HUDEP-2 (cell line): Measurements from ENCODE around the gene ZNF264.
A peak's percentile ranks its signal among the peaks of the same experiment; 100 is the strongest.
"Not testable (repeated sequence)": the region's sequence is repeated elsewhere in the genome, so short reads cannot be mapped to it uniquely, and the experiment has no call there.

Source experiments
- DNase-seq, 76 experiments: peaks; one replicate each; lab custom pipeline; 2025; ENCODE audit not compliant: unreplicated experiment in 76 of 76; lab: John Stamatoyannopoulos, UW

Gene ZNF264

DNA sequence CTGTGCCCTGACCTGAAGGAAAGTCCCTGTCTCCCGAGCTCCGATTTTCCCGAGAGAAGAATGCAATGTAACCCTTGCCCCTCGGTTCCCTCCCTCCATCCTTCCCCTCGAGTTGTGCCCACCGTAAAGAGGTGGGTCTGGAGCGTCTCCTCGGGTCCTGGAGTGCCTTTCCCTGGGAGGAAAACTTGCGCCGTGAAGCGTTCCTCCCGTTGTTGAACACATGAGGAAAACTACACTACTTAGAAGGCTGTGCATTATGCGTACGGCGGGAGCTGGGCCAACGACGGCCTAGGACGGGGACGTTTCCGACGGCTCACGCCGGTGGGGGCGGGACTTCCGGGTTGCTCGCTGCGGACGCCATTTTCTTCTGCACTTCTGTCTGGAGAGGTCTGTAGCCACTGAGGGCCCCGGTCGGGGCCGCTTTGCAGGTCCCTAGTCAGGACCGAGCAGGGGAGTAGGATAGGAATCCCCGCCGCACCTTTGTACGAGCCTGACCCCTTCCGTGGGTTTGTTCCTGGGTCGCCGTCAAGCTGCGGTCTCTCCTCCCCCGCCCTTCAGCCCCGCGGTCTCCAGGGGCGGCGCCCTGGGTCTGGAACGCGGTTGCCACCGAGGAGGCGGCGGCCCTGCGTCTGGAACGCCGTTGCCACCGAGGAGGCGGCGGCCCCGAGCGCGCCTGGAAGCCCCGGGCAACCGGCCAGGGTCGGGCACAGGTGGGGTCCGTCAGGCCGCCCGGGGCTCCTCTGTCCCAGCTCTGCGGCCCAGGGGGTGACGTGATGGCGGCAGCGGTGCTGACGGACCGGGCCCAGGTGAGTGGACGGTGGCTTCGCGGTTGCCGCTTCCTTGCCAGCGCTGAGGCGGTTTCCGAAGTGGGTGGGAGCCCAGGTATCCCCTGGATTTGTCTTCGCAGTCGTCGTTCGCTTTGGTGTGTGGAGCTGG is at the start of gene ZNF264:
Gene ZNF264 (plus strand): TSS at position 360 of the 936 bp plus-strand sequence. CDS start 414 bp downstream, at position 774.
- DNase-seq: peak in 75 of 76 experiments; percentile 14 to 95 (median 83)

DNA sequence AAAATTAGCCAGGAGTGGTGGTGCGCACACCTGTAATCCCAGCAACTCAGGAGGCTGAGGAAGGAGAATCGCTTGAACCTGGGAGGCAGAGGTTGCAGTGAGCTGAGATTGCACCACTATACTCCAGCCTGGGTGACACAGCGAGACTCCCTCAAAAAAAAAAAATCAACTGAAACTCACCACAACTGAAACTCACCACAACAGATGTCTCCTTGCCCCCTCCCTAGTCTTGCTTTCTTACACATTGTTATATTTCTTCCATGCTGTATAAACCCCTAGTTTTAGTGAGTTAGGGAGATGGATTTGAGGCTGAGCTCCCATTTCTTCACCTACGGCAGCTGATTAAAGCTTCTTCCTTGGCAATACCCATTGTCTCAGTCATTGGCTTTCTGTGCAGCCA is 49.6 kb upstream of the ZNF264 start:
- no peak for DNase-seq

DNA sequence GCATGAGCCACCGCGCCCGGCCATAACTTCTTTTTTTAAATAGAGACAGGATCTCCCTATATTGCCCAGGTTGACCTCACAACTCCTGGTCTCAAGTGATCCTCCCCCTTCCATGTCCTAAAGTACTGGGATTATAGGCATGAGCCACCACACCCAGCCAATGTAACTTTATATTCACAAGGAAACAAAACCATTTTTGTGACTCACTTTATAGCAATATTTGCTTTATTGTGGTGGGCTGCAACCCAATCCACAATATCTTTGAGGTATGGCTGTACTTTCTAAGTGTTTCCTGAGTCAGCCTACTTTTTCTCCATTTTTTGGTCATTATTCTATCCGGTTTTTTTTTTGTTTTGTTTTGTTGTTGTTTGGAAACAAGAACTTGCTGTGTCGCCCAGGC is 38.4 kb upstream of the ZNF264 start:
- no peak for DNase-seq

DNA sequence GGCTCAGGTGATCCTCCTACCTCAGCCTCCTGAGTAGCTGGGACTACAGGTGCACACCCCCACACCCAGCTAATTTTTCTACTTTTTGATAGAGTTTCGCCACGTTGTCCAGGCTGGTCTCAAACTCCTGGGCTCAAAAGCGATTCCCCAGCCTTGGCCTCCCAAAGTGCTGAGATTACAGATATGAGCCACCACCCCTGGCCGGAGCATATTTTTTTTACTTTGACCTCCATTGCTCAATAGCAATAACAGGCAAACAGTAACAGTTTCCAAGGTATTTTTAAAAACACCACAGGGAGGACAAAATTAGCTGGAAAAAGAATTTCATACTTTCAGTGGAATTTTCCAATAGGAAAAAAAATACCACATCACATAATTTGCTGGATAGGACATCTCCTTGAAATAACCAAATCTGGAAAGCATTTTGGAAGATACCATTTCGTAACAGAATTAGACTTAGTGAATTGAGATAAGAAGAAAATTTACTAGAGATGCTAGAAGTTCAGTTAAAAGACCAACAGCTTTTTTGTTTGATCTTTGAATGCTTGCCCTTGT is 29.2 kb upstream of the ZNF264 start:
- no peak for DNase-seq

DNA sequence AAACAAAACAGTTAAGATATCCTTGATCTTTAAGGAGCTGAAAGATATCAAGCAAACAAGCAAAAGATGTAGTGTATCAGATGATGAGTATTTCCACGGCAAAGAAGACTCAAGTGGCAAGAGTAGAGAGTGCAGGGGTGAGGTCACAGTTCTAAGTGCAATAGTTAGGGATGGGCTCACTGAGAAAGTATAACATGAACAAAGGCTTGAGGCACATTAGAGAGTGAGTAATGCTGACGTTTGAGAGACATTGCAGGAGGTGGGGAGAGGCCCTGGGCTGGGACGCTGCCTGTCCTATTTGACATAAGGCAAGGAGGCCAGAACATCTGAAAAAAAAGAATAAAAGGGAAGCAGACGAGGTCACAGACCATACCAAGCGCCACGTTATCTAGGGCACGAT is 25.5 kb upstream of the ZNF264 start:
- no peak for DNase-seq

DNA sequence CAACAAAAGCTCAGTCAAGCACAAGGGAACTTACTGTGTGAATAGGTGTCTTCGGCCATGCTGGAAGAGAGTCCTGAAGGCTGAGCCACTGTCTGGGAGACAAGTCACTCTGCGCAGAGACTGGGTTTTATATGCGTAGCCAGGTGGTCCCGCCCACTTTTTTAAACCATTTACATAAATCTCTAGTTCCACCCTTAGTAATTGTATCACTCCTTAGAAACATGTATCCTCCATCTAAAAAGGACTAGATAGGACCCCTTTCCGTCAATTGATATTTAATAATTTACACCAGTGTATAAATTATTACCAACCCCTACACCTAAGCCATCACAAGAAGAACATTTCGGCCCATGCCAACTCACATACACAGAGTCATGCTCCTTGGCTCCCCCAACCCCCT is 23.9 kb upstream of the ZNF264 start, which contains the start of gene DUXA:
Gene DUXA (minus strand): TSS at position 101 of the 400 bp plus-strand sequence. CDS start 42 bp downstream, at position 59.
- DNase-seq: no peak

DNA sequence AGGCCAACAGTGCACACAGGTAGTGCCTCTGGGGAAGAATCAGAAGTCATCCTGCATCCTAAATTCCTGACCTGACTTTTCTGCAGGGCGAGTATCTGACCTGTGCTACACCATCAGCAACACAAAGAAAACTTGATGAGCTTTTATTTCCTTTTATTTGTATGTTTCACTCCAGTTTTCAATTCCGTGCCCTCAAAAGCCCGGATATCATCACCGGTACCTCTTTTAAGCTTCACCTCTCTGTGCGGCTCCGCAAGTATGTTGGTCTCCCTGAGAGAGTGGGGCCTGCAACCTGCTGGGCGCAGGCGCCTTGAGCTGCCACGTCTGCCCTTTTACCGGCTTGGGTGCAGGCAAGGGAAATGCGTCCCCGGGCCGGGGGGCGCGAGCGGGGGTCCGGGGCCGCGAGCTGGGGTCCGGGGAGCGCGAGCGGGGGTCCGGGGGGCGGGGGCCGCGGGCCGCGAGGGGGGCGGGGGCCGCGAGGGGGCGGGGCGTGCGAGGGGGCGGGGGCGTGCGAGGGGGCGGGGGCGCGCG is 19.7 kb upstream of the ZNF264 start:
- DNase-seq: peak in 5 of 76 experiments; percentile 1 to 4 (median 1)

DNA sequence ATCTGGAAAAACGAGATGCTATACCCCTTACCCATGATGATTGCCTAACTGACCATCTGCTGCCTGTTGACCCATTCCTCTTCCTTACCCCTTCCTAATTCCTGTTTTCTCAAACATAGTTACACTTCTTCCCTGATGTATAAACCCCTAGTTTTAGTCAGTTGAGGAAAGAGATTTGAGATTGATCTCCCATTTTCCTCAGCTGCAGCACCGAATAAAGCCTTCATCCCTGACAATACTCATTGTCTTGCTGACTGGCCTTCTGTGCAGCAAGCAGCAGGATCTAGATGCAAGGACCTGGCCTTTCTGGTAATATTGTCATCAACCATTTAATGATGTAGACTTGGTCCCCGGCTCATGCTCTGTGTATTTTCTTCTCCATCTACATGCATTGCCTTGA is 999 bp upstream of the ZNF264 start:
- no peak for DNase-seq

DNA sequence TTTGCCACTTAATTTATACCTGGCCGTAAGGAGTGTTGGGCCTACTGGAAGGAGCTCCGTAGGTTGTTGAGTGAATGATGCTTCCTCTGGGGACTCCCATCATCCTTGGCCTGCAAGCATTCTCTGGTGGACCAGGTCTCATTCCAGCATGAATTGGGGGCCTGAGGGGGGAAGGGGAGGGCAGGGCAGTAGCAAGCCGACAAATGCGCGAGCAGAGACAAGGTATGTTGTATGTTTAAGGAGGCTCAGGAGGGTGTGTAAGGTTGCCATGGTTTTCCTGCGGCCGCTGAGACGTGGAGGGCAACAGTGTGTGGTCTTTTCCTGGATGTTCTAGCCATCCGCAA is 749 bp downstream of the ZNF264 start:
- no peak for DNase-seq

DNA sequence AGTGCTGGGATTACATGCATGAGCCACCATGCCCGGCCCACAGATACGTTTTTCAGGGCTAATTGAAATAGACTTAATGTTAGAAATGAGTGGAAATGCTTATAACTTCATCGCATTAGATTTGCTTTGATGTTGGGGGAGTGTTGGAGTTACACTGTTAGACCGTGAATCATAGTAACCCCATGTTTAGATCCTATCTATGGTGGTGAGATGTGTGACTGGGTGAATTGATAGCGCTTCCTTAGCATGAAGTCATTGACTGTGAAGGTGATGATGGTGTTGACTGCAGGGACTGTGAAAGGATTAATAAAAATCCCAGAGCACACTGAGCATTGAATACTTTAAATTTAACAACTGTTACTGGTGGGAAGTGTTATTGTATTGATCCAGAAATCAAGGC is 1.7 kb downstream of the ZNF264 start:
- peak in 1 of 76 experiments; percentile 15 for DNase-seq

DNA sequence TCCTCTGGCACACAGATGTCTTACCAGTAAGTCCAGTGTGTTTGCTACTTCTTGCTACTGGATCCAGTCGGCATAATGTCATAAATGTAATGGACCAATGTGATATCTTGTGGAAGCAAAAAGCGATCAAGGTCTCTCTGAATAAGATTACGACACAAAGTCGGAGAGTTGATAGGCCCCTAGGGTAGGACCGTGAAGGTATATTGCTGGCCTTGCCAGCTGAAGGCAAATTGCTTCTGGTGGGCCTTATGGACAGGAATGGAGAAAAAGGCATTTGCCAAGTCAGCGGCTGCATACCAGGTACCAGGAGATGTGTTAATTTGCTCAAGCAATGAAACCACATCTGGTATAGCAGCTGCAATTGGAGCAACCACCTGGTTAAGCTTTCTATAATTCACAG is 6.6 kb downstream of the ZNF264 start:
- DNase-seq: not testable (repeated sequence)

DNA sequence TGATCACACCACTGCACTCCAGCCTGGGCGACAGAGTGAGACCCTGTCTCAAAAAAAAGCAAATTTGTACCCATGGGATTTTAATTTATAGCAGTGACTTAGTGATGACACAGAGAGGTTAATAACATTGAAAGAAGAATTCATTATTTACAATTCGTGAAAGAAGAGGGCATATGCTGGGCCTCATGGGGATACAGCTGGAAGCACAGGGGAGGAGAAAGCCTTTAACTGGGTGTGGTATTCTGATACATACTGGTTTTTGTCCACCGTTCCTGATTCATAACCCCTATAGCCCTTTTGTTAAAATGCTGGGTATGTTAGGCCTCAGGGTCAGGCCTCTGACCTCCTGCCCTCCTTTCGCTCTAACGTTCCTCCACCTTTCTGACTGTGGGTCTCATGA is 10.9 kb downstream of the ZNF264 start:
- DNase-seq: no peak

DNA sequence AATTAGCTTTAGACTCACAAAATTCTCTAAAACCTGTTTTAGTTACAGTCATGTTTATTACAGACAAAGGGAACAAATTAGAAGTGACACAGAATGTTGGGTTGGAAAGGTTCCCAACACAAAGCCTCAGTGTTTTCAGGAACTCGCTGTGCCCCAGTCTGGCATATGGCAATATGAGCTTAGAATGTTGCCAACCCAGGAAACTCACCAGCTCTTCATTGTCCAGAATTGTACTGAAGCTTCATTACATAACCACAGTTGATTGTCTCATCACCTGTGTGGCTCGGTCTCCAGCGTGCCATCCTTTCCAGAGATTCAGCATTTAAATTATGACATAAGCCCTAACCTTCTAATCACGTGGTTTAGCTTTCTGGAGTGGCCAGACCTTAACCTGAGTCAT is 19.1 kb downstream of the ZNF264 start:
- no peak for DNase-seq

DNA sequence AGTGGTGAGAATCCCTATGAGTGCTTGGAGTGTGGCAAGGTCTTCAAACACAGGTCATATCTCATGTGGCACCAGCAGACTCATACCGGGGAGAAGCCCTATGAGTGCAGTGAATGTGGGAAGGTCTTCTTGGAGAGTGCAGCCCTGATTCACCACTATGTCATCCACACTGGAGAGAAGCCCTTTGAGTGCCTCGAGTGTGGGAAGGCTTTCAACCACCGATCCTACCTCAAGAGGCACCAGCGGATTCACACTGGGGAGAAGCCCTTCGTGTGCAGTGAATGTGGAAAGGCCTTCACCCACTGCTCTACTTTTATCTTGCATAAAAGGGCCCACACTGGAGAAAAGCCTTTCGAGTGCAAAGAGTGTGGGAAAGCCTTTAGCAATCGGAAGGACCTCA is 20.8 kb downstream of the ZNF264 start:
- no peak for DNase-seq

DNA sequence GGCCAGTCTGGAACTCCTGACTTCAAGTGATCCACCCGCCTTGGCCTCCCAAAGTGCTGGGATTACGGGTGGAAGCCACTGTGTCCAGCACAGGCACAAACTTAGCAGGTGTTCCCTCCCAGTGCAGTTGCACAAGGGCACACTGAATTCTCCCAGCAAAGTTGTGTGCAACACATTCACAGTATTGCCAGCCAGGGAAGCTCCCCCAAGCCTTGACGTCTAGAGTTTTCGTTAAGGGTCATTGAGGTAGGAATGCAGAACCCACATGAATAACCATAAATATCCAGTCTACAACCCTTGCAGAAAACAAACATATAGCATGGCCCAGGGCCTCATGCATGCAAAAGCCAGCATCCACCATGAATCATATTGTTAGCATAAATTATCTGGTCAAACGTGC is 36.2 kb downstream of the ZNF264 start:
- no peak for DNase-seq

DNA sequence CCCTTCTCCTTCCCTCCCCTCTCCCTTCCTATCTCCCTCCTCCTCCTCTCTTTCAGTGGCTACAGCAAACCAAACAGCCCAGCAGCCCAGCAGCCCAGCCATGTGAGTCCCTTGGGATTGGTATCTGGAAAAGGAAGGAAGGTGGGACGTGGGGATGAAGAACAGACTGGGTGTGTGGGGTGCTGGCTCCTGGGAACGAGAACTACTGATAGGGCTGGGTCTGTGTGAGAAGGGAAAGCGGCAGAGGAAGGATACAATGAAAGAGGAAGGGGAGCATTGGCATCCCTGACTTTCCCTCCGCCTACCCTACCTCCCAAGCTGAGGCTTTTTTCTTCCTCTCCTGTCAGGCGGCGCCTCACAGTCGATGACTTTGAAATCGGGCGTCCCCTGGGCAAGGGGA is 40.4 kb downstream of the ZNF264 start:
- DNase-seq: no peak

DNA sequence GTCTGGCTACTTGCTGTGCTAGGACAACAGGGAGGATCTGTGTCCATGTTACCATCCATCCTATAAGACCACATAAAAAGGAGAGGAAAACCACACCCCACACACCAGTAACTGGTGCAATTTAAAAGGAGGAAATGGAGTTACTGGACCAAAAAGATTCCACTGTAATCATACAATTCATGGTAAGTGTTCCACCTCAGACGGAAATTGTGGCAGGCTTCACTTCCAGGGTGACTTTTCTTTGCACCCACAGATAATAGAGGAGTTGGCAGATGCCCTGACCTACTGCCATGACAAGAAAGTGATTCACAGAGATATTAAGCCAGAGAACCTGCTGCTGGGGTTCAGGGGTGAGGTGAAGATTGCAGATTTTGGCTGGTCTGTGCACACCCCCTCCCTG is 41.9 kb downstream of the ZNF264 start:
- DNase-seq: no peak

DNA sequence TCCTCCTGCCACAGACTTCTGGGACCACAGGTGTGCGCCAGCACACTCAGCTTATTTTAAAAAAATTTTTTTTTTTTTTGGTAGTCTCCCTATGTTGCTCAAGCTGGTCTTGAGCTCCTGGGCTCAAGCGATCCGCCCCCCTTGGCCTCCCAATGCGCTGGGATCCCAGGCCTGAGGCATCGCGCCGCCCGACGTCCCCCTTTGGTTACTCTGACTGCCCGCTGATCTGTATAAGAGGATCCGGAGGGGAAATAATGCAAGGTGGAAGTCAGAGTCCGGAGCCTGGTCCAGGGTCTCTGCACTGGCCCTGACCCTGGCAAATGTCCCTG is 48.6 kb downstream of the ZNF264 start:
- no peak for DNase-seq

DNA sequence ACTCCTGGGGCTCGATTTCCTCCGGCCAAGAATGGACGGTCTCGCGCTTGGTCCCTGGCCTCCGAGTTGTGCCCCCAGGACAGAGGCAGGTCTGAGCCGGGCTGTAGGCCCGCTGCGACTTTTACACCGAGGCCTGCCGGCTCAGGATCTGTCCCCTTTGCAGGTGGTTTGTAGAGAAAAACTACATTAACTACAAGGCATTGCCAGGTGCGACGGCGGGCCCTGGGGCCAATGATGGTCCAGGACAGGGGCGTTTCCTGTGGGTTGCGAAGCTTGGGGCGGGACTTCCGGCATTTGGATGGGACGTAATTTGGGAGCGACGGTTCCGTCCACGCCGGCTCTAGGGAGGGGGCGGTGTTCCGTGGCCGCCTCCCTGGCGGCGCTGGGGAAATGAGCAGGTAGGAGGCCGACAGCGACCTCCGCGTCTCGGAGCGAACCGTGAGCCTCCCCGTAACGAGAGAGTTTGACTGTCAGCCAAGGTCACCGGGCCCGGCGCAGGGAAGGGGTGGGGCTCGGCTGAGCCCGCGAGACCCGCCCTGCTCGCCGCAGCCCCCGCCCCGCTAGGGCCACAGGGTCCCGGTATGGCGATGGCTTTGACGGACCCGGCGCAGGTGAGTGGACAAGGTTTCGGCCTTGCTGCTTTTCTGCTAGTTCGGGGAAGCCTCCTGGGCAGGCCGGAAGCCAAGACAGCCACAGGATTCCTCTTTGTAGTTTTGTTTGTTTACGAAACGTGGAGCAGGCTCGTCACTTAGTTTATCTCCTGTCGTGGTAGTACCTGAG is 49.2 kb downstream of the ZNF264 start, which contains the start of gene ZNF805:
Gene ZNF805 (plus strand): TSS at position 322 of the 780 bp plus-strand sequence. CDS start 260 bp downstream, at position 582.
- DNase-seq: peak in 75 of 76 experiments; percentile 76 to 97 (median 93)

DNA sequence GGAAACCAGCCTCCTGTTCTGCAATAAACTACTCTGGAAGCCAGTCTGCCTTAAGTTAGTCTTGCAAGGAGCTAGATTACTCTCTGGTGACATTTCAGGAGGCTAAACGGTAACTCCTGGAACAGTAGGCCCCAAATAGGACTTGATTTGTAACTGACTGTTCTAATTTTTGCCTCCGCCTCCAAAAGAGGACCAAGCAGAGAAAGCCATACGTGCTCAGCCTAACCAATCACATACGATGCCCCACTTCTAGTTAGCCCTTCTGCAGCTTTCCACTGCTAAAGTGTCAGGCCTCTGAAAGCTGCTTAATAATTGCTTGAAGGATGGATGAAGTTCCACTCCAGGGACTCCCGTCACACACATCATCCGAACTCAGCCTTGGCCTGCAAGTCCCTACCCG is 49.9 kb downstream of the ZNF264 start:
- peak in 10 of 76 experiments; percentile 1 to 26 (median 13) for DNase-seq

DNA sequence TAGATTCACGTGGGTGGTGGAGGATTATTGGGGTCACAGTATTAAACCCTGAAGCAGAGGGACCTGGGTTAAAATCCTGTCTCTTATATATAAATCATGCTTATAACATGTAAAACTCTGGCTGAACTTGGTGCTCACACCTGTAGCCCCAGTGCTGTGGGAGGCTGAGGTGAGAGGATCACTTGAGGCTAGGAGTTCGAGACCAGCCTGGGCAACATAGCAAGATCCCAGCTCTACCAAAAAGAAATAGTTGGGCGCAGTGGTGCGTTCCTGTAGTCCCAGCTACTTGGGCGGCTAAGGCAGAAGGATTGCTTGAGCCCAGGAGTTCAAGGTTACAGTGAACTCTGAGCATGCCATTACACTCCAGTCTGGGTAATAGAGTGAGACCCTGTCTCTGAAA is 51.5 kb downstream of the ZNF264 start:
- no peak for DNase-seq
